CMK (cell line): ENCODE data around the gene UPK2.

Source experiments
- DNase-seq: peaks from one replicate; pipeline ENCODE4 v3.0.0-alpha.2; 2010; ENCODE audit warnings: low read depth

Gene UPK2

GRCh38 chr11:118956094-118956846 lies at the start of gene UPK2:
TSS of gene UPK2 (plus strand) at chr11:118956298. CDS start at chr11:118956351, 53 bp downstream.
- peak; percentile 69 for DNase-seq

GRCh38 chr11:118907051-118908042 lies 48.8 kb upstream of the UPK2 start:
- no peak for DNase-seq

- no peak for DNase-seq
These were observed 47.8 kb upstream of the UPK2 start for GRCh38 chr11:118908264-118908663.

- DNase-seq, result no peak
These were observed 47.0 kb upstream of the UPK2 start for GRCh38 chr11:118908901-118909618.

- DNase-seq, result no peak
These were observed 46.3 kb upstream of the UPK2 start for GRCh38 chr11:118909619-118910308.

- no peak for DNase-seq
These were observed 45.6 kb upstream of the UPK2 start for GRCh38 chr11:118910309-118911112.

GRCh38 chr11:118911113-118911879 lies 44.8 kb upstream of the UPK2 start:
- DNase-seq, result no peak

GRCh38 chr11:118911880-118912741 lies 44.0 kb upstream of the UPK2 start:
- no peak for DNase-seq

GRCh38 chr11:118912742-118913410 lies 43.2 kb upstream of the UPK2 start:
- DNase-seq, result no peak

GRCh38 chr11:118913411-118914125 lies 42.5 kb upstream of the UPK2 start:
- no peak for DNase-seq

GRCh38 chr11:118914178-118914918 lies 41.8 kb upstream of the UPK2 start:
- no peak for DNase-seq

- DNase-seq, result no peak
These were observed 41.1 kb upstream of the UPK2 start for GRCh38 chr11:118914987-118915386.

GRCh38 chr11:118915396-118915795 lies 40.7 kb upstream of the UPK2 start:
- no peak for DNase-seq

- no peak for DNase-seq
These were observed 39.9 kb upstream of the UPK2 start for GRCh38 chr11:118915941-118916841.

- no peak for DNase-seq
These were observed 39.2 kb upstream of the UPK2 start for GRCh38 chr11:118916842-118917388.
